Measurements from ENCODE around the gene GABRG3.

Gene GABRG3

DNA sequence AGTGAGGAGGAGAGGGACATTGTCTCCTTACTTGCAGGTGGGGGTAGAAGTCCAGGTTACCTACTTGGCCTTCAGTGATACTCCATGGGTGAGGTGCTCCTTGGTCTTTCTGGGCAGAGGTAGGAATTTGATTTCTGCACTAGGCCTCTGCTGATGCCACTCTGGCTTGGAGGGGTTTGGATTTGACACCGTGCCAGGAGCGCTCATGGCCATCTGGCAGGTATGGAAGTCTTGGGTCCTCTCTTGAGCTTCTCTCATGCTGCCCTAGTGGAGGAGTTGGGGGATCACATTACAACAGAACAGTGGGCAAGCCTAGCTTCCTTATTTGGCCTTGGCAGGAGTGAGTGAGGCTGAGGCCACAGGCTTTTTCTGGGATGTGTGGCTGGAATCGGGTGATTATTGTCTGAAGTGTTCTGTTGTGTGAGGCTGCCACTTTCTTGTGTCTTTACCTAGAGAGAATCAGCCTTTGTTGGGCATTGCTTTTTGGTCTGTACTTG lies 525.0 kb downstream of the GABRG3 start:
- no peak for DNase-seq

DNA sequence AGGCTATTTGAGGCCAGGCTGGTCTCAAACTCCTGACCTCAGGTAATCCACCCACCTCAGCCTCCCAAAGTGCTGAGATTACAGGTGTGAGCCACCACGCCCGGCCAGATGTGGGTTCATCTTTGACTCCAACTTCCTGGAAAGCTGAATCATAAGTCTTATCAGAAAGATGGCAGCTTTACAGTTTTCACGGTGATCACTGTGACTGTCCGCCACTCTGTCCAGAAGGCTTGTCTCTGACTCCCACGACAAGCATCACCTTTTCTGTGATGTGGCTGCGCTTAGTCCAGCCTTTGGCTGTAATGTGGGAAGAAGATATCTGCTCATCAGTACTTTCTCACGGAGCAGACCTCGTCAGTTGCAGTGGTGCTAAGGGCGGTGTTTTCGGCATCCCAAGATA lies 527.7 kb downstream of the GABRG3 start:
- DNase-seq: no peak

GRCh38 chr15:27499191-27499590 lies 528.2 kb downstream of the GABRG3 start:
- no peak for DNase-seq

DNA sequence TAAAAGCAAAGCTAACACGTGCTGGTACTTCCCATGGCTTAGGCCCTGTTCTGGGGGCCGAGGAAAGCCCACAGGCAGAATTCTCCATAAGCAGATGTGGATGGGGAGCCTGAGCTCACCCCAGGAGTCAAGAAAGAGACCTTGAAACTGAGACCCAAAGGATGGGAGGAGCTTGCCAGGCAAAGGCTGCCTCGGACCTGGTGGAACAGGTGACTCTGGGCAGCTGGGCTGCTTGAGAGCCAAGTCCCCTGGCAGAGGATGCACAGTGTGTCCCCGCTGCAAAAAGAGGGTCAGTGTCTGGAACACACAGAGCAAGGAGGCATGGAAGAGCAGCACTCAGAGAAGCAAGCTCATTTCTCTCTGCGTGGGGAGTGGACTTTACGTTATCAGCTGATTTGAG lies 528.7 kb downstream of the GABRG3 start:
- no peak for DNase-seq

DNA sequence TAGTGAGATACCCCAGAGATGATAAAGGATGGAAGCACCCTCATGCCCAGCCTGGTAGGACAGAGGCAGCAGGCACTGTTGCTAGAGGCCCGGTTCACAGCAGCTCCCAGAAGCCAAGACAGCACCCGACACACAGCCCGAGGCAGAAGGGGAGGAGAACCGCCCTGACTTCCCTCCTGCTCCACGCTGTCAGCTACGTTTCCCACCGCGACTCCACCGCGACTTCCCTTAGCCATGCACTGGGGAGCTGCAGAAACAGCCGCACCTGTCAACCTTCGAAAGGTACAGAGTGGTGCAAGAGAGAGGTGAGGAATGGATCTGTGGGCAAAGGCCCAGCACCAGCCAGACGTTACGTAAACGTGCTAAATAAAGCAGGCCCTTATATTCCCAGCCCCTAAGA lies 529.2 kb downstream of the GABRG3 start:
- DNase-seq: no peak

DNA sequence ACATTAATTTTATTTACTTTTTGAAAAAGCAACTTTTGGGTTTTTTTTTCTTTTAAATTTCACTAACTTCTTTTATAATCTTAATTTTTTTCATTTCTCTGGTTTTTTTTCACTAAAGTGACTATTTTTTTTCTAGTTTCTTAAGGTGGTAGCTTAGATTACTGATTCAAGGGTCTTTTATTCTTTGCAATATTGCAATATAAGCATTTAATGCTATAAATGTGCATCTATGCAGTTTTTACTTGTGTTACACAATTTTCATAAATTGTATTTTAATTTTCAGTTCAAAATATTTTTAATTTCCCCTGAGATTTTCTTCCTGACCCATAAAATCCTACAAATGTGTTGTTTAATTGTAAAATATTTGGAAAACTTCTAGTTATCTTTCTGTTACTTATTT lies 535.8 kb downstream of the GABRG3 start:
- DNase-seq: no peak

GRCh38 chr15:27509014-27509413 lies 538.0 kb downstream of the GABRG3 start:
- no peak for DNase-seq

DNA sequence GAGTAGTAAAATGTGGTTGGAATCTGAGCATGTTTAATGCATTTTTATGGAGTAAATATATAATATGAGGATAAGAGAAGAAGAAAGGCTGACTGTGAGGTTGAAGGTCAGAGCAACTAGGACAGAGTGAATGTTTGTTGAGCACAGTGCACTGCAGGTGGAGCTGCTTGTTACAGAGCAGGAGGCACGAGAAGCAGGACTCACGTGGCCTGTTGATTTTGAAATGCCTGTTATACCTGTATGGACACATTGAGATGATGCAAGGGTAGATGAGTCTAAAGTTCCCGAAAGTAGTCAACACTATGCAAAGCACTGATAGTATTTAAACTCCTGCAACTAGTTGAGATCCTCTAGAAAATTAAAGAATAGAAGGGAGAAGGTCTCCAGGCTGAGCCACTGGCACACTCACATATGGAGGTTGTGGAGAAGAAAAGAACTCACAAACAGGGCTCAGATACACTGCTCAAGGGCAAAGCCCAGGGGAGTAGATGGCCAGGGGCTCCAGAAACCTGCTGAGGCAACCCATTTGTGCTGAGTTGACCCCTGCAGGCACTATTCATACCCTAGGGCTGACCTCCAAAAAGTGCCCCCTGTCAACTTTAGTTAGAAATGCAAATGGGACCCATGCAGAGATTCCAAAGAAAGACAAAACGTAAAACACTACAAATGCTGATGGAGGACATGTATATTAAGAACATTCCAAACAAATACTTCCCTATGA lies 541.5 kb downstream of the GABRG3 start:
- DNase-seq: no peak

GRCh38 chr15:27514526-27514925 lies 543.5 kb downstream of the GABRG3 start:
- DNase-seq: no peak

- DNase-seq: no peak
Measured at GRCh38 chr15:27527490-27528067, 556.6 kb downstream of the GABRG3 start.

DNA sequence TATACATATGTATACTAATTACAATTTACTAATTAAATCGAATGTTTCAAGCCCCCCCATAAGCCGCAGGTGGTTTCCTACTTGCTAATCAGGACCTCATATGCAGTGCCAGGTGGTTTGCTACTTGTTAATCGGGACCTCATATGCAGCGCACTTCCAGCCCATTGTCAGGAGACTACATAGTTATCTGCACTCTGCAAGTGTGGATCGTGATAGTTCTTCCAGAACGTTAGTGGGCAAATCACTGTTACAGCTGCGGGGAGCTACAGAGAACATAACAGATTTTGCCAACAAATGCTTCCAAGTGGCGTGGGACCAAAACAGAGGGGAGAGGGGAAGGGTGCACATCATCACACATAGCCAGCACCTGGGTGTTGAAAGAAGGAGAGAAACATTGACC lies 558.4 kb downstream of the GABRG3 start:
- no peak for DNase-seq

DNA sequence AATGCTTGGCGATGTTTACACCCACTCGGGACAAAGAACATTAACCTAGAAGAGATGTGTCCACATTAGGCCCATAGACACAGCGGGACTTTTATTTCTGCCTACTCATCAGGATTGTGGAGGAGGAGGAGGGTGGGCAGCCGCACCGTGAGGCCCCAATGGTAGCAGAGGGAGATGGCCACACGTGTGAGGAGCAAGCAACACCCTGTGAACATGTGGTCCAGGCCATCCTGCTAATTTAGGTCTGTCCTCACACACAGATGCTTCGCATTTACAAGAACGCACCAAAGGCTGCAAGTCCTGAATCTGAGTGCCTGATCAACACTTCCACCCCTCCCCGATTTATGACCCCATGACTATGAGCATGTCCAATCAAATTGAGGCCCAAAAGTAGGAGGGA lies 560.0 kb downstream of the GABRG3 start:
- no peak for DNase-seq

GRCh38 chr15:27532358-27532757 lies 561.4 kb downstream of the GABRG3 start:
- no peak for DNase-seq

GRCh38 chr15:27535445-27536129 lies 564.6 kb downstream of the GABRG3 start:
- no peak for DNase-seq

DNA sequence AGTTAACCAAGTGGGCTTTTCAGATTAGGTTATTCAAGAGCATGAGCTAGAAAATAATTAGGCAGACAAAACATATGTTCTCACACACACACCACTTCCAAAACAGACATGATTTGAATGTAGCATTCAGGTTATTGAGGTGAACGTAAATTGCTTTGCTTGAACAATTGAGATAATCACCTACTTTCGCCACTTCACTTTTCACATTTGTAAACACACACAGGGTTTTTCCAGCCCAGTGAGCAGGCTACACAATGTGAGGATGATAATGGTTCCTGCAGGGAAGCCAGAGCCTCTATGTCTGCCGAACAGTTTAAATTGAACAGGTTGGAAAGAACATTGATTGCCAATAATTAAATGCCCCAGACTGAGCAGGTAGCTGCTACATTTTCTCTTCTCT lies 567.3 kb downstream of the GABRG3 start:
- no peak for DNase-seq

DNA sequence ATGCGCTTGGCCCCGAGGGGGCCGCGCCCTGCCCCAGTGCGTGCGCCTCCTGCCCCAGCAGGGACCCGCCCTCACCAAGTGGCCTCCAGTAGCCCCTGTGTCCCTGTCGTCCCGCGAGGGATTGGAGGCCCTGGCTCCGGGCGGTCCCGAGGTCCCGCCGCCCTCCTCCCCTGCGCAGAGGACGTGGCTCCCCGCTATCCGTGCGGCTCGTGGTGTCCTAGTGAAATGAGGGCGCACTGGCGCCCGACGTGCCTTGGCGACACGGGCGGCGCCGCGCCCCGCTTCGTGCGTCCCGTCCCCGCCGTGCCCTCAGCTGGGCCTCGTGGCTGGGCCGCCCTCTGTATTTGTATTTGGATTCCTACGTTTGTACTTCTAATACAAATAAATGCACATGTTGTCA lies 570.6 kb downstream of the GABRG3 start:
- DNase-seq: no peak

DNA sequence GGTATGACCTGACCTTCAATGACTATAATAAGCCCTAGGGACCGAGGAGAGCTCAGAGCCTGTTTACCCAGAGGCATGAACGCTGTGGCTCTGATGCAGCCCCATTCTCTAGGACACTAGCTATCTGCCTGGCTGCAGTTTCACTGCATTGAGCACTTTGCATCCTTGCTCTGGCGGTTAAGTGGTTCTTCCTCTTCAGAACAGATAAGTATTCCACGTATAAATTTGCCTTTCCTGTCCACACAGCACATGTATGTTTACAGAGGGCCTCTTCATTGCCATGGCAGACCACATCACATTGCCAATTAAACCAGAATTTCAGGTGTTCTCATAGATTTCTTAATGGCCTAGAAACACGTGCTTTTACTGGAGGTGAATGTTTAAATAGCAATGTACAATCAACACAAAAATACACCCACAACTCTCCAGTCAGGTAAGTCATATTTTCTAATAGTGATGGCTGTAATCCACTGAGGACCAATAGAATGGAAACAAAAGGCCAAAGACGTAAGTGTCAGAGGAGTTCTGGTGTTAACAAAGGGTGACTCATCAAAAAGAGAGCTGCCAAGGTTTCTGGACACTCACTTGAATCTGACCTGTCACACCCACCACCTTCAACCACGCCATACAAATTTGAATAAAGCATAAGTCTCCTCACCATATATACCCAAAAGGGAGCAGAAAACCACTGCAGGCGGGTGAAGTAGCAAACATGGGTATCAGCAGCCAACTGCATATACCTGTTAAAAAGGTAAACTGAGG lies 574.7 kb downstream of the GABRG3 start:
- no peak for DNase-seq

GRCh38 chr15:27549746-27550145 lies 578.8 kb downstream of the GABRG3 start:
- DNase-seq: no peak

DNA sequence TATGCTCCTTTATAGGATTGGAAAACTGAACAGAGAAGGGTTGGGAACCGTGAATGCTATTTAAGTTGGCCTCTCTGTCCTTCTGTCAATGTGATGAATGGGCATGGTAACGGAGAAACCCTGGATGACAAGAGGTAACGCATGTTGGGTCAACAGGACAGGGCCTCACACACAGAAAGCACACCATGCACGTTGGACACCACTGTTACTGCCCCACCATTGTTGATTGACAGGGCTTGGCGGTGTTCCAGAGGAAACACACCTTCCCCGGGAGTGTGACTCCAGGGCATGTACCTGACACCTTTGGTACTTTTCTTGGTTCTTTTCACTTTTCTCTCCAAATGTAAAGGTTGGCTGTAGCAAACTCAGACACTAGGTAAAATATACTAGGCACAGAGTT lies 579.7 kb downstream of the GABRG3 start:
- DNase-seq: no peak

DNA sequence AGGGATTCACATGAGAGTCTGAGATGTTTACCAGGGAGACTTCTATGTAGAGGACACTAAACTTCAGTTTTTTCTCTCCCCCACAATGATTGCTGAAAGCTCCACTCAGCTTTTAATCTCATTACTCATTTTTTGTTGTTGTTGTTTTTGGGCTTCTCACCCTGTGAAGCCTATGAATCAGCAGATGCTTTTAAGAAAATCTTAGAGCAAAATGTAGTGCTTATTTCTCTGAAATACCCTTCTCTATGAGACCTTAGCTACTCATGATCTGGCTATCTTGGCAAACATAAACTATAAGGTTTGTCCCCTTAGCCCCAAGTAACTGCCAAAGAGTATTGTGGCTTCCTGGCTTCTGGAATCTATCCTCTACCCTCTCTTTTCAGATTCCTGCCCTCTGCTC lies 590.8 kb downstream of the GABRG3 start:
- no peak for DNase-seq

GRCh38 chr15:27563765-27564370 lies 592.9 kb downstream of the GABRG3 start:
- no peak for DNase-seq

DNA sequence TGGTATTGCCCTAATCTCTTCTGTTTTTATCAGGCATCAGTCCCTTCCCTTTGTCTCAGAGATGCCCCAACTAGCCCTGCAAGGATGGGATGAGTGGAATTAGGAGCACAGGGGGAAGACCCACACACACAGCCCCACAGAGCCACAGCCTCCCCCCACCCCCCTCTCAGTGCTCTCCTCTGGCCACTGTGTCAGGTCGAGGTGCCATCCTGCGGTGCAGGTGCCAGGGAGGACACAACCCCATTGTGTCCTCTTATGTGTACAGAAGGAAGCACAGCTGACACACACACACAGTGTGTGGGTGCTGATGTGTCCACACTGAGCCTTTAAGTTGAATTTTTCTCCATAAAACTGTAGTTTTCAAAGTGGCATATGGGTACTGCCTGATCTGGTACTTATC lies 593.7 kb downstream of the GABRG3 start:
- no peak for DNase-seq

All from amygdala (tissue), 56 donors.